Stimulated activated CD8-positive, alpha-beta memory T cell treated with anti-CD3 and anti-CD28 coated beads, Interleukin-7, amount 100 ng/mL, for 24 hours (primary cell): ENCODE measurements around the gene SURF6.

Experiments used
- DNase-seq: peaks from one replicate; pipeline ENCODE4 v3.0.0-alpha.2; 2020; ENCODE audit warnings: low read depth

The SURF6 gene

DNA sequence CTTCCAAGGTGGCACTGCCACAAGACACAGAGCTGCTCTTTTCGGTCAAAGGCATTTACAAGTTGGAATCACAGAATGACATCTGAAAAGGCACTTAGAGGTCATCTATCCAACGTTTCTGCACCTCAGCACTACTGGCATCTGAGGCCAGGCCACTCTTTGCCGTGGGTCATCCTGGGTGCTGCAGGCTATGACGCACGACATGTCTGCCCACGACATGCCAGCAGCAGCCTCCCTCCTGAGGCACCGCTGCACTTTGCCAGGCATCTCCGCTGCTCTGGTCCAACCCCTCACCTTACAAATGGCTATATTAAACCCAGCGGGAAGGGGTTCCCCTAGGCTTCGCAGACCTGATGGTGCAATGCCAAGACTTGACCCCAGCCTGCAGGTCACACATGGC is 31.8 kb upstream of the SURF6 start:
- no peak for DNase-seq

DNA sequence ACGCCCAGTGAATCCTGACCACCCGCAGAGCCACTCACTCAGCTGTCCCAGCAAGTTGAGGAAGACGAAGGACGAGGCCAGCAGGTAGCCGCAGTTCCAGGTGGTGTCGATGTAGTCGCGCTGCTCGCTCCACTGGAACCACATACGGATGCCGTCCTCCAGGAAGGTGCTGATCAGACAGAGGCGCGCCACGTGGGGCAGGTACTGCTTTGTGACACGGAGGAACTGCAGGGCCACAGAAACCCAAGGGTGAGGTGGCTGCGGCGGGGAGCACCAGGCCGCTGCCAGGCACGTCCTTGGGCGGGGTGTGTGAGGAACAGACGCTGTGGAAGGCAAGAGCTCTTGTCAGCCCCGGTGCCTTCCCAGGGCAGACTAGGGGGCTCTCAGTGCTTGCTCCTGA is 31.2 kb upstream of the SURF6 start:
- DNase-seq = no peak

DNA sequence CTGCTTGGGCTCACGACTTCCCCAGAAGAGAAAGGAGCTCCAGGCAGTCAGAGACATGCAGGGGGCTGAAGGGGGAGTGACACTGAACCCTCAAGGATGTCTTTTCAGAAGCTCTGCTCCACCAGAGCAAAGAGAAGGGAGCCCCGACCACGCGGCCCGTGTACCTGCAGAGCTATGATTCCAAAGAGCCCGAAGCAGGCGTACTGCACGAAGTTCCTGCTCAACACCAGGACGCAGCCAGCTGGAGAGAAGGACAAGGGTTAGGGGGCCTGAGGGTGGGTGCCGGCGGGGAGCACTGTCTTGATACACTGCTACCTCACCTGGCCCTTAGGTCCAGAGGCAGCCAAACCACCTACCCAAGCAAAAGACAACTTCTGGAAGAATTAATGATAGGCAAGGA is 30.4 kb upstream of the SURF6 start:
- no peak for DNase-seq

DNA sequence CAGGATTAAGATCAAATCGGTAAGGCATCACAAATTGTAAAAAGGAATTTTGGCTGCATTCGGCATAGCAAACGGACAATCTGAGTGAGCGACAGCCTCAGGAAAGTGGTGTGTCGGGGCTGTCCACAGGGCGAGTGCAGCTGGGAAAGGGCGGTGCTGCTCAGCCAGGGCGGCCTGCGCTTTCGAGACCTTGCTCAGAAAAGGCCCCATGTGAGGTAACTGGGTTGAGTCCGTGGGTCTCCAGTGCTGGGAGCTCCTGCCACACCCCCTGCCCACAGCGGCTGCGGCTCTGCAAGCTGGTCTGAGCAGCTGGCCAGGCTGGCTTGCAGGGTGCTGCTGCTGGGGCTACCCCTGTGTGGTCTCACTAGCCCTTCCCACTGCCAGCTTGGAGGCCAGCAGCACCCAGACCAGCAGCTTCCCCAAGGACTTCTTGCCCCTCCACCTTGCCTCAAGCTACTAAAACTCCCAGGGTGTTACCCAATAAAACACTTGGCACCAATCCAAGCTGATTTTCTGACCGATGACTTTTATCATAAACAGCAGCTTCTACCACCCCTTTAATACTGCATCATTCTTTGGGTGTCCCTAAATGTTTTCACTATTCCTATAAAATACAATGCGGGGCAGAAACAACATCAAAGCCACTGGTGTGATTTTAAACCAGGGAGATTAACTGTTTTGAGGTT is 26.5 kb upstream of the SURF6 start:
- no peak for DNase-seq

DNA sequence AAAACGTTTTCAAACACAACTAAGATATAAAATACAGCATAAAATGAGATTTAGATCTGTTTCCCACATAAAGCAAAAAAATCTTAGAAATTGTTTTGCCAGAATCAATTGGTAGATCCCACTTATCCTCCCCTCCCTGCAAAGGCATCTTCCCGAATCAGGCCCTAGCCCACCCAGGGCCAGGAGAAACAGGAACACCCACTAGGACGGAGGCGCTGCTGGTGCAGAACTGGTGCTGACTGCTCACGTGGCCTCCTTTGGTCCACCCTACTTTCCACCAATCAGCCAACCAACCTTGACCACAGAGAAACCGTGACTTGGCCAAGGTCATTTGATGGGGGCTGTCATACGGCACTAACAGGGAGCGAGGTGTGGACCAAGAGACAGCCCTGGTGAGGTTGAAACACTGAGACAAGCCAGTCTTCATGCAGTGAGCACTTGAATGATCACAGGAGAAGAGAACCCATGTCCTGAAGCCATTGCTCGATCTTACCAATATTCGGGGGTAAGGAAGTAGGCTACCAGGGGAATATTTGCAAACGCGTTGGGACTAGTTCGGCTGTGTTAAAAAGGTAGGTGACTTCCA is 25.6 kb upstream of the SURF6 start:
- no peak for DNase-seq

DNA sequence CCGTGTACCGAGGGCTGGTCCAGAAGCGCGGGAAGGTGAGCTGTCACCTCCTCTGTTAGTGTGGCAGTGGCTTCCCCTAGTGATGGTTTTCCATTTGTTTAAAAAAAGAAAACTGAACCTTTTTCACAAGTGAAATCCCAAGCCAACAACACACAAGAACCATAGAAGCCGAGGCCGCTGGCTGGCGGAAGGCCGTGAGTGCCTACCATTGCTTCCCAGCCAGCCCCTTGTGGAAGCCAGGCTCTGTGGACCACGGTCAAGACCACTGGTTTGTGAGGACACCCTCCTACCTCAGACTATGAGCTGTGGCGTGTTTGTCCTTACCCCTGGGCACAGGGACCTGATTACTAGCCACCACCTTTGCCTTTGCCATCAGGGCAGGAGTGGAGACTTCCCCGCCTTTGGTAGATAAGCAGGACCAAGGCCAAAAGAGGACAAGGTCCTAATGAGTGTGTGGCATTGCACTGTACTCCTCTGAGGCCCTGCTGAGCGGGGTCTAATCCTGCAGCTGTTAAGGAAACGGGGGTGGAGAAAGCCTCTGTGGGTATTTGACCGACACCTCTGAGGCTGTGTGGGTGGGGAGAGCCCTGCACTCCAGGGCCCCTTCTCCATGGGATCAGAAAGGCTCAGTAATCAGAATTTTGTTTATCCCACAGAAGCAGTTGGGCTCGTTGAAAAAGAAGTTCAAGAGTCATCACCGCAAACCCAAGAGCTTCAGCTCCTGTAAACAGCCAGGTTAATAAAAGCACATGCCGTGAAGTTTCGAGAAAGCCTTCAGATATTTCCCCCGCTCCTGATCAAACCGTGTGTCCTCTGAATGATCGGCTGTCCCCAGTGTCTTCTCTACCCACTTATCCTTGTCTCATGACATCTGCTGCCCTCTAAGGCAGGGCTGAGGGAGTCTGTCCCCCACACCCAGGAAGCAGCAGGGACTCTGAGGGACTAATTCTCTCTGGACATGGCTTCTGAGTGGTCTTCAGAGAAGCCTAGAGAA is 24.7 kb upstream of the SURF6 start:
- DNase-seq = no peak

DNA sequence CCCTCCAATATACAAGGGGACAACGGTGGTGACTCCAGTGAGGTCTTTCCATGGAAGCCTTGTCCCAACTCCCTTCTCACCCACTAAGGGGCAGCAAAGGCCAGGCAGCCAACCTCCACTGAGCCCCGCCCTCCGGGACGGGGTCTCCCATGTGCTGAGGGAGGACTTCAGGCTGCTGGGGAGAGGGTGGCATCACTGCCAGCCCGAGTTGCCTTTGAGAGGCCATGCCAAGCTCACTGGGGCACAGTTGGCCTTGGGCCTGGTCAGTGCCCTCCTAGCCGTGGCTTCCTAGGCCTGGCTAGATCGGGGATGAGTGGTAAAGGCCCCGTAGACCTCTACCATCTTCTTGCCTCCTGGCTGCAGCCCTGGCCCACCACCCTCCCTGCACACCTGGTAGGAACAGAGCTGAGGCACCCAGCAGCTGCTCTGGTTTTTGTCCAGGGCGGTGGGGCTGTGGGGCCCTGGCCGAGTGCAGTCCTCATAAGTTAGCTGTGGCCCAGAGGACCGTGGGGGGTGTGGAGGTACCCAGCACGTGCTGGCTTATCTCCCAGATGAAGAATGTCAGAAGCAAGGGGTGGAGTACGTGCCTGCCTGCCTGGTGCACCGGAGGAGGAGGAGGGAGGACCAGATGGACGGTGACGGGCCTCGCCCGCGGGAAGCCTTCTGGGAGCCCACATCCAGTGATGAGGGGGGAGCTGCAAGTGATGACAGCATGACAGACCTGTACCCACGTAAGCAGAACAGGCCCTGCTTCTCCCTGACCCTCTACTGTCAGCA is 23.6 kb upstream of the SURF6 start:
- DNase-seq = no peak

DNA sequence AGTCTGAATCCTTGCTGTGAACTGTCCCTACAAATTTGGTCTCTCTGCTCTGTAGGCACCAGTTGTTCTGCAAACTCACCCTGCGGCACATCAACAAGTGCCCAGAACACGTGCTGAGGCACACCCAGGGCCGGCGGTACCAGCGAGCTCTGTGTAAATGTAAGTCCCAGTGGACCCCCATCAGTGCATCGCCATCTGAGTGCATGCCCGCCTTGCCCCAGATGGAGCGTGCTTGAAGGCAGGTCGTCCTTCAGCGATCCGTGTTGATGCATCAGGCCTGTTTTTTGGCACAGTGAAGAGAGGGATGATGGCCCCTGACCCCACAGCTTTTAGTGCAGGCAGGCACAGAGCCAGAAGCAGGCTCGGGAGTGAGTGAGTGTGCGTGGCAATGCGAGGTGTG is 21.7 kb upstream of the SURF6 start:
- no peak for DNase-seq

DNA sequence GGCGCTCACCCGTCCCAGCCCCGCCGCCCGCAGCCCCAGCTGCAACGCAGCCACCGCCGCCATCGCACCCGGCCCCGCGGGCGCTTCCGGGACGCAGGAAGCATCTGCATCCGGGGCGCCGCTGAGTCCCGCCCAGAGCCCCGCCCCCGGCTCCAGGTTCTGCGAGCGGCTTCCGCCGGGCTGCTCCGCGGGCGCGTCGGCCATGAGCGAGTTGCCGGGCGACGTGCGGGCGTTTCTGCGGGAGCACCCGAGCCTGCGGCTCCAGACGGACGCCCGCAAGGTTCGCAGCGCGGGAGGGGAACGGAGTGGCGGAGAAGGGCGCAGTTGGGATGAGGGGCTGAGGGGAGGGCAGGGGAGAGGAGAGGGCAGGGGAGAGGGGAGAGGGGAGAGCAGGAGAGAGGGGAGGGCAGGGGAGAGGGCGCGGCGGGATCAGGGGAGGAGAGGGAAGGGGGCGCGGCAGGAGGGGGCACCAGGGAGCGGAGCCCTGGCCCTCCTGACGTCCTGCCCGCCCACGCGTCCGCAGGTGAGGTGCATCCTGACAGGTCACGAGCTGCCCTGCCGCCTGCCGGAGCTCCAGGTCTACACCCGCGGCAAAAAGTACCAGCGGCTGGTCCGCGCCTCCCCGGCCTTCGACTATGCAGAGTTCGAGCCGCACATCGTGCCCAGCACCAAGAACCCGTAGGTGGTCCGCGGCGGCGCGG is 20.6 kb upstream of the SURF6 start, which contains the start of the genes SURF1 and SURF2:
Gene SURF1, minus strand, starts transcription at position 97 of the 701 bp plus-strand sequence. Its CDS starts 34 bp downstream, at position 63.
Gene SURF2, plus strand, starts transcription at position 160 of the 701 bp plus-strand sequence. Its CDS starts 43 bp downstream, at position 203.
- peak; percentile 81 for DNase-seq

DNA sequence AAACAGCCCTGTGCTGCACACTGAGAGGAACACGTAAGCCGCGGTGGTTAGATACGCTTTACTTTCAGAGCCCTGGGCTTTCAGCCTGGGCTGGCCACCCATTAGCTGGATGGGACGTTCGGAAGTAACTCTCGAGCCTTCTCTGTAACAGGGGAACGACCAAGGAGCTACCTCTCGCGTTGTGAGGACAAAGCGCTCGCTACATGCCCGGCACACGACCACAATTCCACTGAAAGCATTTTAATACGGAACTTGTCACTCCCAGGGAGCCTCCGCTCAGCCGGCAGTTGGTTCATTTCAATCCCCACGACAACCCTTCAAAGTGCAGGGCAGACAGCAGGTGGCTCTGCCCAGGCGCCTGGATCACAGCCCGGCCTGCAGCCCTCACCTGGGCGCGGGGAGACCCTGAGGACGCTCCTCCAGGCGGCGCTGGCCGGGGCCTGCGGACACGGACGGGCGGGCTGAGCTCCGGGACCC is 19.9 kb upstream of the SURF6 start:
- no peak for DNase-seq

DNA sequence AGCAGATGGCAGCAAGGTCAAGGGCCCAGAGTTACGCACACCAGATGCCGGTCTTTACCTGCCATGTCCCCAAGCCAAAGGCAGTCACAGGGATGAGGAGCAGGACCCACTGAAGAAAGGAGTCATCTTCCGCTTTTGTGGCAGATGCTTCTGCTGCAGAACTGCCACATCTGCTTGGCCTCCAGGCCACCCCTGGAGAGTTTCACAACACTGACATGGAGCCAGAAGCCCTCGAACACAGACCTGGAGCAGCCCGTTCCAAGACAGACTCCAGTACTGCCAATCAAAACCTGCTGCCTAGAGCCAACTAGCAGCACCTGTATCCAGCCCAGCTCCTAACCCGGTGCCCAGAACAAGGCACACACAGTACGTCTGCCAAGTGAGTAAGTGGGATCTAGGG is 18.8 kb upstream of the SURF6 start:
- DNase-seq = no peak

DNA sequence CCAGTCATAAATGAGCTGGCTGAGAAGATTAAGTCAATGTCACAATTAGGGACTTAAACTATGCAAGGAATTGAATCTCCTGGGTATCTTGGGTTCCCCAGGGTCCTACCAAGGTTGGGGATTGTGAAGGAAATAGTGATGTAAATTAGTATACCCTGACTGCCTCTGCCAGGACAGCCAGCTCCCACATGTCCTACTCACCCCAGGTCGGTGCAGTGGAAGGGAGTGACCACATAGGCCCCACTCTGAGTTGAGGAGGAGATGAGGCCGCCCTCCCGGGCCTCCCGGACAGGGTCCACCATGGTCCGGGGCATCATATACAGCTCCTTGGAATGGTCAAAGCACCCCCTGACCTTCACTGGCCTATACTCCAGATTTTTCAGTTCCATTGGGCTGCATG is 17.6 kb upstream of the SURF6 start:
- DNase-seq = no peak

DNA sequence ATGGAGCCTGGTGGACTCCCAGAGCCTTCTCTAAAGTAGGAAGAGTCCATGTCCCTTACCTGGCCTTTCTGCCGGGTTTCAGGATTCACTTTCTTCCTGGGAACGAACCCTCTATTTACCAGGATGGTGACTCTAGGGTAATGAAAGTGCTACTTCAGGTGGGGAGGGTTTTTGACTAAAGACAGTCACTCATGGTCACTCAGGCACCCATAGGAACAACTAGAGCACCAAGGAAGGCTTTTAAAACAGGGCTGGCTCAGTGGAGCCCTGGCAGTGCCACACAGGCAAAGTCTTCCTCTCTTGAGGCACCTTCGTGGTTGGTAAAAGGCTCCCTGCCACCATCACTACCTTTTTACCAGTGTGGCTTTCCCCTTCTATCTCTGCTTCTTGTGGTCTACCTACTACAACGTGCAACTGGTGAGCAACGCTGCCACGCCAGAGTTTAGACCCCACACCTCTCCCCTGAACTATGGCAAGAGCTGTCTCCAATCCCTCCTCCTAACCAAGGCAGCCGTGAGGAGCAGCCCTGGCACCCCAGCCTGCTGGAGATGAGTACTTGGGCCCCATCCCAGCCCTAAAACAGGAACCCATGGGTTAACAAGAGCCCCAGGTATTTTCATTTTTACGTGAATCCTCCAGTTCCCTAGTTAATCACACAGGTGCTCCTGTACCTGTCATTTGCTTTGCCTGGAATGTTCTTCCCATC is 16.8 kb upstream of the SURF6 start:
- DNase-seq = no peak

DNA sequence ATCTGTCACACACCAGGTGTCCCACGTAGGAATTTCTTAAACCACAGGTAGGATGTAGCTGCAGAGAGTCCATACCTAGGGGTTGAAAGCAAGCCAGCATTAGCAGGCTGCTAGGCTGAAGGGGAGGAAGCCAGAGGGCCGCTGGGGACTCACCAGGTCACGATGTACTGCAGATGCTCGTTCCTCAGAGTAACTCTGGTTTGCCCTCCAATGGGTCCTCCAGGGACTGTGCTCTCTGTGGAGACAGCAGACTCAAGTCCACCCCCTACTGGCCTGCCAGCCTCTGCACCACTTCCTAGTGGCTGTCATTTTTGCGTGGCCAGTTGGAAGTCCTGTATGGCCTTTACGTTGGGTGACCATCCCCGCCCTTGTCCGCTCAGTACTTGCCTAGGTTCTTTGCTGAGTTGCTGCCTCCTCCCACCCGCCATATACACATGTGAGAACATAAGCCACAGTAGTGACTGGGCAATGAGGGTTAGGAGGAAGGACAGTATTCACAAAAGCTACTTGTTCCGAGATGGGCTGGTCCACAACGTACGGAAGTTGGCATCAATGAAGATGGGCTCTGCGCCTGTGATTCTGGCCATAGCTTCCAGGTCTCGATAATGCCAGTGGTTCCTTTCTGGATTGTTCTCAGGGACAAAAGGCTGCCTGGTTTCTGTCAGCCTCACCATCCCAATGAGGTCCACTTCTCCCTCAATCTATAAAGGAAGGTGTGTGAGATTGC is 16.1 kb upstream of the SURF6 start:
- DNase-seq = no peak

DNA sequence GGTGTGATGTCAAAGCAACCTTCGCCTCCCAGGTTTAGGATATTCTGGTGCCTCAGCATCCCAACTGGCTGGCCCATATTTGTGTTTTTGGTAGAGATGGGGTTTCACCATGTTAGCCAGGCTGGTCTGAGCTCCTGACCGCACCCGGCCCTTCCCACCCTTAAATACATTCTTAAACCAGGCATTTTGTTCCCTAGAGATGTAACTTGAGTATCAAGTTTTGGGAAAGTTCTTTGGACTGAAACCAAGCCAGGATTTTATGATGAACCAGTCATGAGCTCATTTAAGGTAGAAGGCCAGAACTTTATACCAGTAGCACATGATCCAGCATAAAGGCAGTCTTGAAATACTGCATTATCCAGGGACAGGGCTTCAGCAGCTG is 15.5 kb upstream of the SURF6 start:
- no peak for DNase-seq

DNA sequence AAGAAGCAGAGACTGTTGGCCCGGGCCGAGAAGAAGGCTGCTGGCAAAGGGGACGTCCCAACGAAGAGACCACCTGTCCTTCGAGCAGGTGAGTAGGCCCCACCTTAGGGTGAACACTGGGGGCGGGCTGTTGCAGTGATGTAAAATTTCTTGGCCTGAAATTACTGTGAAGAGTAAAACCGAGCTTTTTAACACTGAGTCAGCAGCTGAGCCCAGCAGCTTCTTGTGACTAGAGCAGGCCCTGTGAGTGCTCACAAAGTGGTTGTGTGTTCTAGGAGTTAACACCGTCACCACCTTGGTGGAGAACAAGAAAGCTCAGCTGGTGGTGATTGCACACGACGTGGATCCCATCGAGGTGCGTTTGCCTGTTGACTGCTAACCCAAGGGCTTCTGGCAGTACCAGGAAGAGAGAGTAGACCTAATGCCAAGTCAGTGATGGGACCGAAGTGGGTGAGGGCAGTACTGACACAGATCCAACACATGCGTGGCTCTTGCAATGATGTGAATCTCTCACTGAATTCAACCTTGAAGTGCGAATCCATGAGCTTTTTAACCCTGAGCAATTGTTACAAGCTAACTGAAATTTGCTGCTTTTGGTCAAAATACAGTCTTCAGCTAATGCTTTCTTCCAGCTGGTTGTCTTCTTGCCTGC is 14.1 kb upstream of the SURF6 start:
- no peak for DNase-seq

DNA sequence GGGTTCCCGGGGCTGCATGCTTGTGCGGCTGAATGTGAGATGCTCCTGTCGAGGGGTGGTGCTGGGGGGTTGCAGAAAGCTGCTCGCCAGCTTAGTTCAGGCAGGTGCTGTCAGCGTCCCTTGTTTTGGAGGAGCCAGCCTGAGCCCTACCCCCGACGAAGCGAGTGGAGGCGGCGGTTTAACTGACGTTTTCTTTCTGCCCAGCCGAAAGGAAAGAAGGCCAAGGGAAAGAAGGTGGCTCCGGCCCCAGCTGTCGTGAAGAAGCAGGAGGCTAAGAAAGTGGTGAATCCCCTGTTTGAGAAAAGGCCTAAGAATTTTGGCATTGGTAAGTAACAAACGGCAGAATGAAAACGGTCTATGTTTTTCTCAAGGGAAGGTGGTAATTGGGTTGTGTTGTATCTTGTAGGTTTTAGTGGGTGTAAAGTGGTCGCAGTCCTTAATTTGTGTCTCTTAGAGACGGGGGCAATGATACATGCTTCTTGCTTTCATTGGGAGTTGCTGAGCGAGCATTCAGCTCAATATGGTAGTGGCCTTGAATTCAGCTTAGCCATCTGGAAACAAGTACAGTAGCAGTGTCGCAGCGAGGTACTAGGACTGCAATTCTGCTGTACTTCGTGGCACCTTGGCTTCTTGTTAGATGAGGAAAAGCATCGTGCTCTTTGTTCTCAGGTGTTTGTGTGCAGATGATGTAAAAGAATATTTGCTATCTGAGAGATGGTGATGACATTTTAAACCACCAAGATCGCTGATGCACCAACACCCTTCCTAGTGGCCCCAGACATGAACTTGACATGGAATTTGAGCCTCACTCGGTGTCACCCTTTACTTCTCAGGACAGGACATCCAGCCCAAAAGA is 13.0 kb upstream of the SURF6 start:
- DNase-seq = no peak

DNA sequence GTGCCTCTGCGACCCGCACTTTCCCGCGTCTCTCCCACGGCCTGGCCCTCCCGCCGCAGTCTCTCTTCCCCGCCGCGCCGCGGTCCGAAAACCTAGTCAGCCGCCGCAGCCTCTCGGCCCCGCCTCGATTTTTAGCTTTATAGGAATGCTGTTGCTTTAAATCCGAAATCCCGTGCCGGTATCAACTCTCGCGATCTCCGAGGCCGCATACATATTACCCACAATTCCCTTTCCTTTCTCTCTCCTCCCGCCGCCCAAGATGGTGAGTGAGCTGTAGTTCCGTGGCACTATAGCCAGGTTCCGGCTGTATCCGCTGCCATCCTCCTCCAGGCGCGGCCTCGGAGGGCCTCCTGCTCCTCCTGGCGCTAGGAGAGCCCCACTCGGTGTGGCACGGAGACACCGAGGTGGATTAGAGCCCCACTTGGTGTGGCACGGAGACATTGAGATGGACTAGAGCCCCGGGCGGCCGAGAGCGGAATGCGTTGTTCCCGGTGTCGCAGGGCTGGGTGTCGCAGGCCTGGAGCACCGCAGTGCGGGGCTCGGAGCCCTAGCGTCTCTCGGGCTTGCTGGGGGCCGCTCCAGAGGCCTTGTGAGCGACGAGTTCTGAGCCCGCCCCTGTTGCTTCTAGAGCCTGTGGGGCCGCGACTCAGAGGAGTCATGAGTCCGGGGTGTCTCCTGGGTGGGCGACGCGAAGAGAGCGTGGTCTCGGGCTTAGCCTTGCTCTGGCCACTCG is 12.2 kb upstream of the SURF6 start, which contains the start of the genes MED22 and RPL7A:
Gene MED22, minus strand, starts transcription at position 147 of the 733 bp plus-strand sequence. CDS start 1,469 bp downstream, outside the sequence.
Gene RPL7A, plus strand, starts transcription at position 234 of the 733 bp plus-strand sequence. Its CDS starts 26 bp downstream, at position 260.
- DNase-seq = peak; percentile 83
